ENCODE results near the gene PATZ1. TPM values are rescaled to one million over a fixed set of nuclear protein-coding genes. Genes with fewer than 3 reads are reported as not detected.

PATZ1 gene
- total and polyA plus RNA-seq, 2 donors (not counting 3 experiments of a cell fraction or from before 2014, with no cell fraction given) = 19.7 to 23.7 TPM

- H2AFZ ChIP-seq (ENCODE audit: low read depth, low read length) = no peak overlapping the region
- ChIA-PET POLR2A (no interaction called here), CTCF (interaction anchor here (1.5 to 4.7 kb wide), 3 partner anchors 10 to 11 kb away, joined by 4 to 52 read pairs (median 5); partner anchors contain the start of gene PIK3IP1)
- no peaks in the 10 kb centered on the region for H3K4me1 ChIP-seq (ENCODE audit: control insufficient read depth, extremely low read depth, insufficient read depth, low read length)
- no peak for TF ChIP-seq EZH2 (IDR thresholded peaks at IDR 0.05; ENCODE audit: borderline replicate concordance, low read depth, low read length, severe bottlenecking)
- TF ChIP-seq MAX (IDR thresholded peaks at IDR 0.05; ENCODE audit: insufficient read depth, insufficient read length) = no peak
- TF ChIP-seq CTCF (IDR thresholded peaks at IDR 0.05; ENCODE audit: extremely low read depth in 1 of 2, insufficient read depth in 1 of 2, low read depth in 1 of 2, low read length in 2 of 2) = no peak
- TF ChIP-seq FOS (IDR thresholded peaks at IDR 0.05; ENCODE audit: borderline replicate concordance, insufficient read depth, low read length) = no peak
- TF ChIP-seq JUN (IDR thresholded peaks at IDR 0.05; ENCODE audit: borderline replicate concordance, insufficient read depth, insufficient read length, low read depth) = no peak
- no peak for TF ChIP-seq POLR2AphosphoS5 (IDR thresholded peaks at IDR 0.05; ENCODE audit: insufficient read depth, low read depth, low read length)
- TF ChIP-seq MYC (IDR thresholded peaks at IDR 0.05; ENCODE audit: low read depth, low read length) = no peak
- no peak for TF ChIP-seq GATA2 (IDR thresholded peaks at IDR 0.05; ENCODE audit: insufficient read depth, insufficient read length, low read depth, low read length)
- intact Hi-C loops (cut with micrococcal nuclease) (no loop called here), dilution Hi-C loops (cut with MboI; ENCODE audit: extremely low pct_ligation_motif_present, low sequenced_read_pairs) (no loop called here)
- no TSS peak for BruUV-seq (replicated peaks)
- H3K36me3 ChIP-seq (ENCODE audit: control insufficient read depth in 2 of 2, extremely low read depth in 1 of 2, insufficient read depth in 2 of 2, low read length in 2 of 2) = no peaks in the 10 kb centered on the region
- H3K27ac ChIP-seq (ENCODE audit: insufficient read depth, low read depth, low read length) = no peak overlapping the region
- FAIRE-seq (no peak), DNase-seq (ENCODE audit: low read depth, low spot score) (no peak)
- H3K9me1 ChIP-seq (replicated peaks; ENCODE audit: control insufficient read depth, extremely low read depth, insufficient read depth, low read length) = no peaks in the 10 kb centered on the region
- H4K20me1 ChIP-seq (replicated peaks; ENCODE audit: control insufficient read depth, extremely low read depth, insufficient read depth, low read length) = no peaks in the 10 kb centered on the region
- H3K4me2 ChIP-seq (ENCODE audit: insufficient read depth, low read length) = no peak overlapping the region
- no peak overlapping the region for H3K4me3 ChIP-seq (replicated peaks in 1 of 3; ENCODE audit: insufficient read depth in 1 of 3, low read depth in 1 of 3, low read length in 3 of 3)
- H3K79me2 ChIP-seq (ENCODE audit: control insufficient read depth, insufficient read depth, low read length) = no peaks in the 10 kb centered on the region
- no peak overlapping the region for H3K9ac ChIP-seq (replicated peaks; ENCODE audit: extremely low read depth, insufficient read depth, low read length)
- no peaks in the 10 kb centered on the region for H3K9me3 ChIP-seq (replicated peaks; ENCODE audit: control insufficient read depth, insufficient read depth, low read length)
- H3K27me3 ChIP-seq (ENCODE audit: control insufficient read depth in 2 of 2, insufficient read depth in 2 of 2, low read length in 2 of 2) = peaks cover 11 to 13% of the 10 kb centered on the region in 2 experiments
Observed at GRCh38 chr22:31302006-31302405, 44.1 kb downstream of the PATZ1 start.
